Astrocyte (in vitro differentiated cells and primary cell): ENCODE results near the gene PARK7. TPM values are rescaled to one million over a fixed set of nuclear protein-coding genes. Genes with fewer than 3 reads are reported as not detected.

Experiments used
- DNase-seq: peaks from one replicate; pipeline ENCODE4 v3.0.0-alpha.2; 2010; ENCODE audit warnings: low read depth
- FAIRE-seq: peaks from 2 replicates; lab custom pipeline; 2011; peaks lifted over from hg19 to GRCh38; lab: Jason Lieb, UNC
- H2AFZ ChIP-seq: 2 replicates; pipeline ENCODE4 v1.6.0; 2012; ENCODE audit warnings: low read depth, low read length, inconsistent platforms
- H3K27ac ChIP-seq: 2 replicates; pipeline ENCODE4 v1.5.1; 2011; ENCODE audit warnings: low read depth, low read length, inconsistent platforms
- H3K27me3 ChIP-seq: 2 replicates; pipeline ENCODE4 v1.6.0; 2011; ENCODE audit warnings: low read length, inconsistent platforms; ENCODE audit not compliant: insufficient read depth
- H3K36me3 ChIP-seq: 2 replicates; pipeline ENCODE4 v1.5.1; 2011; ENCODE audit warnings: low read length, inconsistent platforms; ENCODE audit not compliant: insufficient read depth
- H3K4me1 ChIP-seq: 2 replicates; pipeline ENCODE4 v1.5.1; 2011; ENCODE audit warnings: low read length, inconsistent platforms; ENCODE audit not compliant: insufficient read depth
- H3K4me2 ChIP-seq: 2 replicates; pipeline ENCODE4 v1.6.0; 2012; ENCODE audit warnings: low read length, inconsistent platforms
- H3K4me3 ChIP-seq: 2 replicates; pipeline ENCODE4 v1.5.1; 2011; ENCODE audit warnings: low read depth, mild to moderate bottlenecking, low read length, inconsistent platforms; ENCODE audit not compliant: insufficient read depth
- H3K79me2 ChIP-seq: 2 replicates; pipeline ENCODE4 v1.6.0; 2012; ENCODE audit warnings: mild to moderate bottlenecking, low read length, inconsistent platforms; ENCODE audit not compliant: insufficient read depth
- H3K9ac ChIP-seq: 2 replicates; pipeline ENCODE4 v1.6.0; 2012; ENCODE audit warnings: mild to moderate bottlenecking, low read length, inconsistent platforms
- H3K9me3 ChIP-seq: 2 replicates; pipeline ENCODE4 v1.5.1; 2012; ENCODE audit warnings: low read depth, mild to moderate bottlenecking, low read length, inconsistent platforms; ENCODE audit not compliant: insufficient read depth
- H4K20me1 ChIP-seq: 2 replicates; pipeline ENCODE4 v1.6.0; 2012; ENCODE audit warnings: low read length, inconsistent platforms; ENCODE audit not compliant: insufficient read depth
- H3K27ac Mint-ChIP-seq: one replicate; pipeline ENCODE4 v1.8.0; 2021; ENCODE audit warnings: mild to moderate bottlenecking, mixed read lengths; ENCODE audit not compliant: unreplicated experiment
- H3K27me3 Mint-ChIP-seq: one replicate; pipeline ENCODE4 v1.8.0; 2021; ENCODE audit warnings: low read depth, mixed read lengths; ENCODE audit not compliant: unreplicated experiment
- H3K36me3 Mint-ChIP-seq: one replicate; pipeline ENCODE4 v1.8.0; 2021; ENCODE audit warnings: low read depth, mixed read lengths; ENCODE audit not compliant: unreplicated experiment
- H3K4me1 Mint-ChIP-seq: one replicate; pipeline ENCODE4 v1.8.0; 2021; ENCODE audit warnings: low read depth, mixed read lengths; ENCODE audit not compliant: unreplicated experiment
- H3K4me3 Mint-ChIP-seq: one replicate; pipeline ENCODE4 v1.8.0; 2021; ENCODE audit warnings: mild to moderate bottlenecking, moderate library complexity, mixed read lengths; ENCODE audit not compliant: unreplicated experiment
- H3K9me3 Mint-ChIP-seq: one replicate; pipeline ENCODE4 v1.8.0; 2021; ENCODE audit warnings: mild to moderate bottlenecking, mixed read lengths; ENCODE audit not compliant: unreplicated experiment
- CTCF ChIP-seq: IDR thresholded peaks from 2 replicates; pipeline ENCODE4 v1.5.1; 2011; ENCODE audit warnings: low read depth, mild to moderate bottlenecking, inconsistent platforms, low read length, moderate library complexity; ENCODE audit not compliant: insufficient read depth
- EZH2 ChIP-seq: IDR thresholded peaks from 2 replicates; pipeline ENCODE4 v1.6.1; 2012; ENCODE audit warnings: mild to moderate bottlenecking, low read length, inconsistent platforms; ENCODE audit not compliant: insufficient read depth
- total RNA-seq: library from RNA; stranded (reverse); gene quantifications from 2 replicates; pipeline ENCODE4 v1.2.1, GENCODE V29; 2021

The PARK7 gene
- total RNA-seq, 1 donor from 2014 or later: 282 TPM

DNA sequence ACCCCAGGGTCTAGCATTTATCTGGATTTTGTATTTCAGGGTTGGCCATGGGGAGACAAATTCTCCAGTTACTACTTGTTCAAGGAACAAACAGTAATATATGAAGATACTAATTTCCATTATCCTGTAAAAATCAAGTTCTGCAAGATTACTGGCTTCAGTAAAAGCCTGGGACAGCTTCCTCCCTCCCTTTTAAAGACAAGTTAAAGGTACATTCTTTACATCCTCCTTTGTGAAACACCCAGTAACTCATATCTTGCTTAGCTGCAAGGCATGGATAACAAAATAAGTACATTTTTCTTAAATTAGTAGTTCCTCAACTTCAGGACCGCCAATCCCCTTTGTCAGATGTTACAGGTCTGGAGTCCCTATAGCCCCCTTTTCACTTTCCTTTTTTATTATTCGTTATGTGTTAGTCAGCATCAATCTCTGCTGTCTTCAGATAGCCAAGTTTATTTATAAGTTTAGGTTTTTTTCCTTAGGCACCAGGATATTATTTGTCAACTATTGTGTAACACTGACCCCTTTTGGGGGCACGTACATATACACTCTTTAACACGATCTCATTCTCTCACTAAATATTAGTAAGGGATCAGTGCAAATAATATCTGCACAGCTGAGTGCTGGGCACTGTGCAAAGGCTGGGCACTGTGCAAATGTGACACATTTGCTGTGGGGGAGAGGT, 54.8 kb downstream of the PARK7 start:
- Histone ChIP-seq H3K9ac (peak overlapping the region; percentile 1), H3K9me3 (no peaks in the 10 kb centered on the region), H3K79me2 (peaks cover 100% of the 10 kb centered on the region), H3K27me3 (no peaks in the 10 kb centered on the region), H4K20me1 (peaks cover 92% of the 10 kb centered on the region), H3K4me1 (peaks cover 63% of the 10 kb centered on the region), H3K36me3 (peaks cover 33% of the 10 kb centered on the region), H3K4me2 (peak overlapping the region; percentile 58), H3K4me3 (no peak overlapping the region), H3K27ac (no peak overlapping the region), H2AFZ (no peak overlapping the region)
- Mint-ChIP-seq H3K4me1 (peaks cover 74% of the 10 kb centered on the region), H3K4me3 (peak overlapping the region; percentile 2), H3K27ac (no peak overlapping the region), H3K36me3 (peaks cover 11% of the 10 kb centered on the region), H3K9me3 (no peaks in the 10 kb centered on the region), H3K27me3 (no peaks in the 10 kb centered on the region)
- no peak for DNase-seq
- TF ChIP-seq CTCF (no peak), EZH2 (no peak)
- no peak for FAIRE-seq

- DNase-seq (no peak), FAIRE-seq (no peak)
- Histone ChIP-seq H3K27me3 (no peaks in the 10 kb centered on the region), H4K20me1 (peaks cover 94% of the 10 kb centered on the region), H3K9me3 (no peaks in the 10 kb centered on the region), H3K4me1 (peaks cover 68% of the 10 kb centered on the region), H3K27ac (no peak overlapping the region), H2AFZ (no peak overlapping the region), H3K36me3 (peaks cover 30% of the 10 kb centered on the region), H3K4me3 (no peak overlapping the region), H3K4me2 (peak overlapping the region; percentile 58), H3K9ac (peak overlapping the region; percentile 1), H3K79me2 (peaks cover 100% of the 10 kb centered on the region)
- Mint-ChIP-seq H3K36me3 (peaks cover 11% of the 10 kb centered on the region), H3K9me3 (no peaks in the 10 kb centered on the region), H3K4me1 (peaks cover 78% of the 10 kb centered on the region), H3K4me3 (no peak overlapping the region), H3K27ac (no peak overlapping the region), H3K27me3 (no peaks in the 10 kb centered on the region)
- TF ChIP-seq EZH2 (no peak), CTCF (no peak)
Measured at GRCh38 chr1:8016895-8017241, 55.4 kb downstream of the PARK7 start.

GRCh38 chr1:8017495-8018197, 56.1 kb downstream of the PARK7 start:
- Histone ChIP-seq H3K9ac (peak overlapping the region; percentile 10), H3K4me3 (no peak overlapping the region), H3K4me1 (peaks cover 74% of the 10 kb centered on the region), H3K27ac (no peak overlapping the region), H3K27me3 (no peaks in the 10 kb centered on the region), H2AFZ (no peak overlapping the region), H3K4me2 (peak overlapping the region; percentile 62), H3K9me3 (no peaks in the 10 kb centered on the region), H3K79me2 (peaks cover 100% of the 10 kb centered on the region), H4K20me1 (peaks cover 94% of the 10 kb centered on the region), H3K36me3 (peaks cover 22% of the 10 kb centered on the region)
- H3K27ac Mint-ChIP-seq: peak overlapping the region; percentile 1
- H3K4me3 Mint-ChIP-seq: peak overlapping the region; percentile 58
- FAIRE-seq: no peak
- H3K27me3 Mint-ChIP-seq: no peaks in the 10 kb centered on the region
- H3K4me1 Mint-ChIP-seq: peaks cover 79% of the 10 kb centered on the region
- peaks cover 8% of the 10 kb centered on the region for H3K36me3 Mint-ChIP-seq
- no peaks in the 10 kb centered on the region for H3K9me3 Mint-ChIP-seq
- DNase-seq: no peak
- no peak for TF ChIP-seq CTCF
- TF ChIP-seq EZH2: no peak
